Nephron (organoid): ENCODE measurements around the gene TOMM40.
A peak's percentile ranks its signal among the peaks of the same experiment; 100 is the strongest.

ENCODE experiments used
- H3K27ac Mint-ChIP-seq, 3 experiments: 2 replicates each; pipeline ENCODE4 v1.8.0; 2020; ENCODE audit warnings: mixed read lengths in 3 of 3, mild to moderate bottlenecking in 2 of 3, moderate library complexity in 1 of 3
- H3K27me3 Mint-ChIP-seq: 2 replicates; pipeline ENCODE4 v1.8.0; 2021; ENCODE audit warnings: low read depth, mild to moderate bottlenecking, moderate library complexity, mixed read lengths
- H3K36me3 Mint-ChIP-seq: 2 replicates; pipeline ENCODE4 v1.8.0; 2020; ENCODE audit warnings: low read depth, mixed read lengths
- H3K4me1 Mint-ChIP-seq: 2 replicates; pipeline ENCODE4 v1.8.0; 2020; ENCODE audit warnings: mixed read lengths
- H3K4me3 Mint-ChIP-seq, 3 experiments: 2 replicates each; pipeline ENCODE4 v1.8.0; 2020; ENCODE audit warnings: mild to moderate bottlenecking in 3 of 3, mixed read lengths in 3 of 3, moderate library complexity in 2 of 3
- H3K9me3 Mint-ChIP-seq: 2 replicates; pipeline ENCODE4 v1.8.0; 2020; ENCODE audit warnings: mixed read lengths
- TF ChIP-seq, protein P1 (sequence below), 3 experiments: fragments of 200-600 bp; sonication (generic); IDR thresholded peaks; one replicate each; pipeline ENCODE4 v1.5.0; 2021; ENCODE audit warnings: antibody characterized with exemption in 3 of 3; ENCODE audit not compliant: unreplicated experiment in 3 of 3

Gene TOMM40

DNA sequence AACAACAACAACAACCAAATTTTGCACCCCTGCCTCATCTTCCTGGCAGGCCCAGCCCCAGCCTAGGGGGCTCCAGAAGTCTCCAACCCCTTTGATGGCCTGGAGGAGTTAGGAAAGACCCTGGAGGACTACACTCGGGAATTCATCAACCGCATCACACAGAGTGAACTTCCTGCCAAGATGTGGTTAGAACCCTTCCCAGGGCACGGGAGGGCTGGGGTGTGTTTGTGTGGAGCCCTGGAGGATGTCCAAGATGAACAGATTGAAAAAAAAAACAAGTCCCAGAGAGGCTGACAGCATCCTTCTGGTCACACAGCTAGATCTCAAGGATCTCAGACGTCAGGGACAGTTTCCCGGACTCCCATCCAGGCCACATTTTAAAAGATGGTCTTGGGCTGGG lies 36.7 kb downstream of the TOMM40 start:
- peak overlapping the region in 1 of 3 experiments; percentile 98 for H3K27ac Mint-ChIP-seq
- H3K27me3 Mint-ChIP-seq, result peaks cover 5% of the 10 kb centered on the region
- TF ChIP-seq, protein P1, sequence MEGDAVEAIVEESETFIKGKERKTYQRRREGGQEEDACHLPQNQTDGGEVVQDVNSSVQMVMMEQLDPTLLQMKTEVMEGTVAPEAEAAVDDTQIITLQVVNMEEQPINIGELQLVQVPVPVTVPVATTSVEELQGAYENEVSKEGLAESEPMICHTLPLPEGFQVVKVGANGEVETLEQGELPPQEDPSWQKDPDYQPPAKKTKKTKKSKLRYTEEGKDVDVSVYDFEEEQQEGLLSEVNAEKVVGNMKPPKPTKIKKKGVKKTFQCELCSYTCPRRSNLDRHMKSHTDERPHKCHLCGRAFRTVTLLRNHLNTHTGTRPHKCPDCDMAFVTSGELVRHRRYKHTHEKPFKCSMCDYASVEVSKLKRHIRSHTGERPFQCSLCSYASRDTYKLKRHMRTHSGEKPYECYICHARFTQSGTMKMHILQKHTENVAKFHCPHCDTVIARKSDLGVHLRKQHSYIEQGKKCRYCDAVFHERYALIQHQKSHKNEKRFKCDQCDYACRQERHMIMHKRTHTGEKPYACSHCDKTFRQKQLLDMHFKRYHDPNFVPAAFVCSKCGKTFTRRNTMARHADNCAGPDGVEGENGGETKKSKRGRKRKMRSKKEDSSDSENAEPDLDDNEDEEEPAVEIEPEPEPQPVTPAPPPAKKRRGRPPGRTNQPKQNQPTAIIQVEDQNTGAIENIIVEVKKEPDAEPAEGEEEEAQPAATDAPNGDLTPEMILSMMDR (IDR thresholded peaks at IDR 0.05; ENCODE audit: unreplicated experiment in 3 of 3), result no peak
- H3K4me3 Mint-ChIP-seq, result no peak overlapping the region
- H3K36me3 Mint-ChIP-seq, result no peaks in the 10 kb centered on the region
- H3K9me3 Mint-ChIP-seq, result no peaks in the 10 kb centered on the region
- H3K4me1 Mint-ChIP-seq, result peaks cover 29% of the 10 kb centered on the region

DNA sequence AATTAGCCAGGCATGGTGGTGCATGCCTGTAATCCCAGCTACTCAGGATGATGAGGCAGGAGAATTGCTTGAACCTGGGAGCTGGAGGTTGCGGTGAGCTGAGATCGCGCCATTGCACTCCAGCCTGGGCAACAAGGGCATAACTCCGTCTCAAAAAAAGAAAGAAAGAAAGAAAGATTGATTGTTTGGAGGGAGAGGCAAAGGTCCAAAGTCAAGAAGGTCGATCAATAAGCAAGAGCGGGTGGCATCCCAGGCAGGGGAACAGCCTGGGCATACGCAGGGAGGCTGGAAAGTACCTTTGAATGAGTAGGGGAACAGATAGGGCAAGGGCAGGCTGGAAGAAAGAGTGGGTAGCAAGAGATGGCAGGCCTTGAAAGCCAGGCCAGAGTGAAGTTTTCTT lies 39.0 kb downstream of the TOMM40 start:
- H3K27me3 Mint-ChIP-seq, result peaks cover 5% of the 10 kb centered on the region
- peaks cover 22% of the 10 kb centered on the region for H3K4me1 Mint-ChIP-seq
- H3K9me3 Mint-ChIP-seq, result no peaks in the 10 kb centered on the region
- TF ChIP-seq, protein P1 (IDR thresholded peaks at IDR 0.05; ENCODE audit: unreplicated experiment in 3 of 3), result no peak
- no peak overlapping the region for H3K4me3 Mint-ChIP-seq
- no peaks in the 10 kb centered on the region for H3K36me3 Mint-ChIP-seq
- H3K27ac Mint-ChIP-seq, result no peak overlapping the region

DNA sequence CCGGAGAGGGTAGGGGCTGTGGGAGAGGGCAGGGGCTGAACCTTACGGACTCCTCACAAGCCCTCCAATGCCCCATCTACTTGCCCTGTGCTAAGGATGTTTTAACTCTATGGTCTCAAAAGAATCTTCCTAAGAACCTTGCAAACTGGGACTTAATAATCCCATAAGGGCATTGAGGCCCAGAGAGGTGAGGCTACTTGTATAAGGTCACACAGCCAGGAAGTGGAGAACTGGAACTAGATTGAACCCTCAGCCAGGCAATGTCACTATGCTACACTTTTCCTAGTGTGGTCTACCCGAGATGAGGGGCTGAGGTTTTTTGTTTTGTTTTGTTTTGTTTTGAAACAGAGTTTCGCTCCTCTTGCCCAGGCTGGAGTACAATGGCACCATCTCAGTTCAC lies 40.5 kb downstream of the TOMM40 start:
- no peaks in the 10 kb centered on the region for H3K9me3 Mint-ChIP-seq
- TF ChIP-seq, protein P1 (IDR thresholded peaks at IDR 0.05; ENCODE audit: unreplicated experiment in 3 of 3), result no peak
- peaks cover 8% of the 10 kb centered on the region for H3K4me1 Mint-ChIP-seq
- no peak overlapping the region for H3K4me3 Mint-ChIP-seq
- no peak overlapping the region for H3K27ac Mint-ChIP-seq
- H3K27me3 Mint-ChIP-seq, result no peaks in the 10 kb centered on the region
- no peaks in the 10 kb centered on the region for H3K36me3 Mint-ChIP-seq

DNA sequence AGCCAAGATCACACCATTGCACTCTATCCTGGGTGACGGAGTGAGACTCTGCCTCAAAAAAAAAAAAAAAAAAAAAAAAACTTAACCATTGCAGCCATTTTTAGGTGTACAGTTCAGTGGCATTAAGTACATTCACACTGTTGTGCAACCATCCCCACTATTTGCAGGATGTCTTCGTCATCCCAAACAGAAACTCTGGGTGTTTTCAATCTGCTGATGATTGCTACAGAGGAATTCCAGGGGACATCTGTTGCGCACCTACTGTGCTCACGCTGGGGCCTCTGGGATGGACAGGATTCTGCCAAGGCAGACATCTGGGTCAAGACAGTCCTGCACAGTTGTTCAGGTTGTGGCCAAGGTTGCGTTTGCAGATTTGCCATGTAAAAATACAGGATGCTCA lies 48.6 kb downstream of the TOMM40 start:
- H3K4me3 Mint-ChIP-seq, result no peak overlapping the region
- no peak overlapping the region for H3K27ac Mint-ChIP-seq
- H3K36me3 Mint-ChIP-seq, result no peaks in the 10 kb centered on the region
- no peaks in the 10 kb centered on the region for H3K4me1 Mint-ChIP-seq
- TF ChIP-seq, protein P1 (IDR thresholded peaks at IDR 0.05; ENCODE audit: unreplicated experiment in 3 of 3), result no peak
- H3K27me3 Mint-ChIP-seq, result no peaks in the 10 kb centered on the region
- H3K9me3 Mint-ChIP-seq, result no peaks in the 10 kb centered on the region

DNA sequence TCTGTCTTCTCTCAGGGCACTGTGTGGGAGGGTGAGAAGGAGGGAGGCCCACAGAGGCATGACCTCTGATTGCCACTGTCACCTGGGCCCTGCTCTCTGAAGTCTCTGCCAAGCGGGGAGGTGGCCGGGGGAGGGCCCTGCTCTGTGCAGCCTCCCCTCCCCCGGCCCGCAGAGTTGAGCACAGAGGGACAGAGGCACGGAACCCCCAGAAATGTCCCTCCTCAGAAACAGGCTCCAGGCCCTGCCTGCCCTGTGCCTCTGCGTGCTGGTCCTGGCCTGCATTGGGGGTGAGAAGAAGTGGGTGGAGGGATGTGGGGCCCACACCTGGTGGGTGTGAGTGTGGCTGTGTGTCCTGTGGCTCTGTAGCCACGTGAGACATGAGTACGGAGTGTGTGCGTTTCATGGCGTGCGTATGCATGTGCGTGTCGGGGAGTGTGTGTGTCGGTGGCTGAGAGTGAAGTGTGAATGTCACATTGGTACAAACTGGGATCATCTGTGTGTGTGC lies 51.1 kb downstream of the TOMM40 start, which contains the start of gene APOC4:
TSS of gene APOC4 (plus strand) at position 171 of the 505 bp plus-strand sequence. CDS start at position 212, 41 bp downstream.
- H3K4me3 Mint-ChIP-seq, result no peak within 1 kb of the TSS
- no peaks in the 10 kb centered on the region for H3K4me1 Mint-ChIP-seq
- TF ChIP-seq, protein P1 (IDR thresholded peaks at IDR 0.05; ENCODE audit: unreplicated experiment in 3 of 3), result no peak
- no peaks in the 10 kb centered on the region for H3K9me3 Mint-ChIP-seq
- H3K27me3 Mint-ChIP-seq, result no peaks in the 10 kb centered on the region
- peak within 1 kb of the TSS in 1 of 3 experiments; percentile 5 for H3K27ac Mint-ChIP-seq
- no peaks in the 10 kb centered on the region for H3K36me3 Mint-ChIP-seq

DNA sequence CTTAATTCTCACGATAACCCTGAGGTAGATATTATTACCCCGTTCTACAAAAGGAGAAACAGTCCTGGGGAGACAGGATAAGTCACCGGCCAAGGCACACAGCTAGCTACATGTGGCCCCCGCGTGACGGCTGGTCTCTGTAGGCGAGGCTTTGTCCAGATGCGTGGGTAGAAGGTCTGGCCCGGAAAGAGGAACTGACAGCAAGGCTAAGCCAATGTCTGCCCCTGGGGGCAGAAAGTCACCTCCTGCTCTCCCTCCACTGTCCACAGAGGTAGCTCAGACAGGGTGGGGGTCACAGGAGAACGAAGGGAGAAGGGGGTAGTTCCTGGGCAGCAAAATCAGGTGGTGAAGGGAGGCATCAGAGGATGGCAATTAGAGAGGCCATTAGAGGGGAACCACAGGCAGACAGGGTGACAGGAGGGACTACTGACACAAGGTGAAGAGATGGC lies 52.8 kb downstream of the TOMM40 start:
- Mint-ChIP-seq H3K4me1 (no peaks in the 10 kb centered on the region), H3K36me3 (peaks cover 3% of the 10 kb centered on the region), H3K9me3 (no peaks in the 10 kb centered on the region), H3K27ac (no peak overlapping the region), H3K4me3 (no peak overlapping the region), H3K27me3 (no peaks in the 10 kb centered on the region)
- TF ChIP-seq, protein P1 (IDR thresholded peaks at IDR 0.05; ENCODE audit: unreplicated experiment in 3 of 3), result no peak
